HG03565 (cell line): ENCODE measurements around the gene WWOX.
"Not testable (repeated sequence)": the region's sequence is repeated elsewhere in the genome, so short reads cannot be mapped to it uniquely, and the experiment has no call there.

Experiments
- ATAC-seq: cut with Tn5 transposase; IDR thresholded peaks from one replicate; pipeline ENCODE4 v1.9.1; 2021; ENCODE audit warnings: mild to moderate bottlenecking, moderate library complexity; ENCODE audit not compliant: unreplicated experiment

WWOX gene

GRCh38 chr16:78509965-78510364 is 410.5 kb downstream of the WWOX start:
- no peak for ATAC-seq

GRCh38 chr16:78510496-78510895 is 411.0 kb downstream of the WWOX start:
- ATAC-seq: no peak

GRCh38 chr16:78513838-78514237 is 414.4 kb downstream of the WWOX start:
- no peak for ATAC-seq

GRCh38 chr16:78514888-78515287 is 415.4 kb downstream of the WWOX start:
- not testable (repeated sequence) for ATAC-seq

- ATAC-seq: no peak
Observed at GRCh38 chr16:78515421-78515820, 416.0 kb downstream of the WWOX start.

GRCh38 chr16:78516006-78516736 is 416.7 kb downstream of the WWOX start:
- no peak for ATAC-seq

GRCh38 chr16:78519896-78520295 is 420.4 kb downstream of the WWOX start:
- no peak for ATAC-seq

- no peak for ATAC-seq
Observed at GRCh38 chr16:78520470-78520869, 421.0 kb downstream of the WWOX start.

- ATAC-seq: no peak
Observed at GRCh38 chr16:78522327-78522726, 422.9 kb downstream of the WWOX start.

- ATAC-seq: no peak
Observed at GRCh38 chr16:78523212-78523985, 423.9 kb downstream of the WWOX start.

- ATAC-seq: no peak
Observed at GRCh38 chr16:78524066-78524595, 424.7 kb downstream of the WWOX start.

- no peak for ATAC-seq
Observed at GRCh38 chr16:78528265-78528664, 428.8 kb downstream of the WWOX start.

GRCh38 chr16:78529881-78530280 is 430.4 kb downstream of the WWOX start:
- ATAC-seq: no peak

GRCh38 chr16:78530283-78530682 is 430.8 kb downstream of the WWOX start:
- no peak for ATAC-seq

- ATAC-seq: no peak
Observed at GRCh38 chr16:78535098-78535497, 435.6 kb downstream of the WWOX start.

GRCh38 chr16:78537511-78537910 is 438.1 kb downstream of the WWOX start:
- no peak for ATAC-seq

- no peak for ATAC-seq
Observed at GRCh38 chr16:78538292-78538691, 438.8 kb downstream of the WWOX start.

GRCh38 chr16:78538919-78539318 is 439.5 kb downstream of the WWOX start:
- no peak for ATAC-seq

- ATAC-seq: no peak
Observed at GRCh38 chr16:78542419-78542818, 443.0 kb downstream of the WWOX start.

GRCh38 chr16:78543023-78543422 is 443.6 kb downstream of the WWOX start:
- ATAC-seq: no peak

GRCh38 chr16:78549366-78549765 is 449.9 kb downstream of the WWOX start:
- ATAC-seq: no peak

GRCh38 chr16:78551487-78552085 is 452.1 kb downstream of the WWOX start:
- ATAC-seq: no peak
